GM23248 (cell line): ENCODE results near the gene GLB1L2.

Experiments
- EZH2 ChIP-seq: fragments of 200-600 bp; sonication (generic); IDR thresholded peaks from 2 replicates; pipeline ENCODE4 v1.6.1; 2018; ENCODE audit warnings: antibody characterized with exemption, mild to moderate bottlenecking; ENCODE audit not compliant: insufficient read depth, poor library complexity, severe bottlenecking
- EZH2phosphoT487 ChIP-seq: fragments of 200-600 bp; sonication (generic); IDR thresholded peaks from 2 replicates; pipeline ENCODE4 v1.6.1; 2018; ENCODE audit warnings: antibody characterized with exemption, moderate library complexity, mild to moderate bottlenecking, low read depth; ENCODE audit not compliant: insufficient read depth

GRCh38 chr11:134338654-134339053 lies 6.9 kb downstream of the GLB1L2 start:
- no peak for TF ChIP-seq EZH2
- no peak for TF ChIP-seq EZH2phosphoT487
